HepG2 (cell line): ENCODE measurements around the gene RIPOR3. TPM values are rescaled to one million over a fixed set of nuclear protein-coding genes. Genes with fewer than 3 reads are reported as not detected.

Experiments used
- ATAC-seq: fragments of 200-7000 bp; cut with Tn5 transposase; 3 replicates; pipeline ENCODE4 v1.9.1; 2020; ENCODE audit warnings: mild to moderate bottlenecking, moderate library complexity
- BruUV-seq: library from RNA; stranded (reverse); fragments of 400-500 nt; replicated peaks from 2 replicates; lab custom pipeline; 2021; lab: Mats Ljungman, UMichigan
- CTCF ChIA-PET: fragments of 300-600 bp; formaldehyde crosslinking; extraction: SDS; loops from one replicate; lab custom pipeline; 2021; ENCODE audit warnings: low total read pairs, inconsistent platforms, low intra/inter-chr PET ratio; lab: Yijun Ruan, JAX
- POLR2A ChIA-PET: fragments of 350-600 bp; sonication (Branson Sonifier 250); formaldehyde crosslinking; loops from one replicate; lab custom pipeline; 2020; ENCODE audit warnings: antibody characterized with exemption, inconsistent platforms; lab: Yijun Ruan, JAX
- DNase-seq: peaks from one replicate; pipeline ENCODE4 v3.0.0-alpha.2; 2015; ENCODE audit warnings: low spot score
- FAIRE-seq: peaks from 3 replicates; lab custom pipeline; 2011; peaks lifted over from hg19 to GRCh38; lab: Jason Lieb, UNC
- H2AFZ ChIP-seq: one replicate; pipeline ENCODE4 v1.6.1; 2011; ENCODE audit warnings: low read length, inconsistent platforms
- H3K27ac ChIP-seq: fragments of 300-600 bp; 3 replicates; pipeline ENCODE4 v1.8.0; 2011; ENCODE audit warnings: mixed run types, mild to moderate bottlenecking, mixed read lengths, low read length, inconsistent platforms; ENCODE audit not compliant: insufficient read depth; ENCODE audit errors: extremely low read length
- H3K27me3 ChIP-seq, 2 experiments: fragments of 200-600 bp in 1 of 2; 2 replicates in 1 of 2; 3 replicates in 1 of 2; pipeline versions ENCODE4 v1.6.0 to v1.8.0; 2011; ENCODE audit warnings: low read length in 2 of 2, mild to moderate bottlenecking in 2 of 2, moderate library complexity in 2 of 2, inconsistent platforms in 1 of 2; ENCODE audit not compliant: insufficient read depth in 2 of 2, control insufficient read depth in 1 of 2
- H3K36me3 ChIP-seq, 2 experiments: fragments of 200-600 bp in 1 of 2; replicated peaks in 1 of 2; 2 replicates in 1 of 2; 3 replicates in 1 of 2; pipeline versions ENCODE4 v1.5.1 to v1.8.0; 2011; ENCODE audit warnings: low read length in 2 of 2, inconsistent platforms in 1 of 2; ENCODE audit not compliant: insufficient read depth in 2 of 2, control insufficient read depth in 1 of 2
- H3K4me1 ChIP-seq: 2 replicates; pipeline ENCODE4 v1.5.1; 2012; ENCODE audit warnings: low read length, inconsistent platforms; ENCODE audit not compliant: insufficient read depth
- H3K4me2 ChIP-seq: 2 replicates; pipeline ENCODE4 v1.6.0; 2011; ENCODE audit warnings: low read depth, low read length, inconsistent platforms
- H3K4me3 ChIP-seq, 3 experiments: fragments of 200-600 bp in 1 of 3; sonication (generic), shearing (Covaris generic) in 1 of 3; replicated peaks in 1 of 3; 2 replicates each; pipeline ENCODE4 v1.5.1; 2011 to 2016; ENCODE audit warnings: low read length in 3 of 3, inconsistent platforms in 2 of 3, low read depth in 2 of 3, mild to moderate bottlenecking in 2 of 3, control low read depth in 1 of 3, mixed read lengths in 1 of 3; ENCODE audit not compliant: insufficient read depth in 1 of 3
- H3K79me2 ChIP-seq: one replicate; pipeline ENCODE4 v1.6.1; 2011; ENCODE audit warnings: low read length, inconsistent platforms; ENCODE audit not compliant: insufficient read depth
- H3K9ac ChIP-seq: 2 replicates; pipeline ENCODE4 v1.6.0; 2011; ENCODE audit warnings: mild to moderate bottlenecking, low read depth, low read length, inconsistent platforms; ENCODE audit not compliant: insufficient read depth
- H3K9me3 ChIP-seq: 2 replicates; pipeline ENCODE4 v1.5.1; 2012; ENCODE audit warnings: mild to moderate bottlenecking, low read length
- H4K20me1 ChIP-seq: 2 replicates; pipeline ENCODE4 v1.6.0; 2011; ENCODE audit warnings: inconsistent platforms, mild to moderate bottlenecking, low read length, moderate library complexity; ENCODE audit not compliant: insufficient read depth
- CHD2 ChIP-seq: IDR thresholded peaks from 2 replicates; pipeline ENCODE4 v1.6.1; 2011; ENCODE audit warnings: low read depth, low read length, improper control_type of control experiment
- DPF2 ChIP-seq: sonication (generic); formaldehyde crosslinking; IDR thresholded peaks from 2 replicates; pipeline ENCODE4 v1.4.0; 2020; ENCODE audit warnings: mild to moderate bottlenecking, low read depth, missing genetic modification reagents, borderline replicate concordance
- HNF4G ChIP-seq, 2 experiments: sonication (generic) in 1 of 2; formaldehyde crosslinking in 1 of 2; IDR thresholded peaks; 2 replicates each; pipeline versions ENCODE4 v1.4.0 to v1.6.1; 2011 to 2020; ENCODE audit warnings: borderline replicate concordance in 2 of 2, low read depth in 2 of 2, mild to moderate bottlenecking in 2 of 2, low read length in 1 of 2, missing genetic modification reagents in 1 of 2, moderate library complexity in 1 of 2
- JARID2 ChIP-seq: sonication (generic); formaldehyde crosslinking; IDR thresholded peaks from 2 replicates; pipeline ENCODE4 v1.8.1; 2023; ENCODE audit warnings: missing genetic modification reagents, inconsistent platforms; ENCODE audit not compliant: insufficient replicate concordance
- MLXIP ChIP-seq: sonication (generic); formaldehyde crosslinking; IDR thresholded peaks from 2 replicates; pipeline ENCODE4 v1.9.0; 2021; ENCODE audit warnings: missing genetic modification reagents, borderline replicate concordance
- SOX5 ChIP-seq: IDR thresholded peaks from 2 replicates; pipeline ENCODE4 v1.6.1; 2016; ENCODE audit warnings: borderline replicate concordance
- SRSF9 ChIP-seq: fragments of 200-400 bp; formaldehyde crosslinking; IDR thresholded peaks from 2 replicates; pipeline ENCODE4 v1.6.1; 2018; ENCODE audit warnings: borderline replicate concordance, mild to moderate bottlenecking, low read depth, low read length; ENCODE audit not compliant: insufficient read depth, poor library complexity, severe bottlenecking
- TEAD2 ChIP-seq: sonication (generic); formaldehyde crosslinking; IDR thresholded peaks from 2 replicates; pipeline ENCODE4 v1.9.0; 2021; ENCODE audit warnings: missing genetic modification reagents
- ZBTB2 ChIP-seq: sonication (generic); formaldehyde crosslinking; IDR thresholded peaks from 2 replicates; pipeline ENCODE4 v1.8.0; 2022; ENCODE audit warnings: low read depth, missing genetic modification reagents
- ZBTB3 ChIP-seq: sonication (generic); formaldehyde crosslinking; IDR thresholded peaks from 2 replicates; pipeline ENCODE4 v1.4.0; 2020; ENCODE audit warnings: low read depth, mild to moderate bottlenecking, moderate library complexity, missing genetic modification reagents, borderline replicate concordance
- ZNF253 ChIP-seq: sonication (generic); formaldehyde crosslinking; IDR thresholded peaks from 2 replicates; pipeline ENCODE4 v1.8.0; 2022; ENCODE audit warnings: mild to moderate bottlenecking, missing genetic modification reagents, borderline replicate concordance
- ZNF552 ChIP-seq: sonication (generic); formaldehyde crosslinking; IDR thresholded peaks from 2 replicates; pipeline ENCODE4 v1.9.0; 2022; ENCODE audit warnings: missing genetic modification reagents, mild to moderate bottlenecking, borderline replicate concordance
- ZNF607 ChIP-seq: sonication (generic); formaldehyde crosslinking; IDR thresholded peaks from 2 replicates; pipeline ENCODE4 v1.5.1; 2020; ENCODE audit warnings: missing genetic modification reagents, mild to moderate bottlenecking, borderline replicate concordance
- ZSCAN29 ChIP-seq: sonication (generic); formaldehyde crosslinking; conservative IDR thresholded peaks from 2 replicates; pipeline ENCODE4 v1.4.0; 2020; ENCODE audit warnings: mild to moderate bottlenecking, missing genetic modification reagents
- WGBS: methylation state at CpG from one replicate; pipeline ENCODE4 v1.1.6; 2017; ENCODE audit warnings: low lambda C conversion rate; 5-methylcytosine and 5-hydroxymethylcytosine counted together
- in situ Hi-C: cut with HindIII; loops from 2 replicates; pipeline ENCODE4 v1.10.0; 2017; ENCODE audit warnings: low pct_unique_long_range_greater_than_20kb; ENCODE audit not compliant: extremely low pct_ligation_motif_present
- intact Hi-C: fragments of 100-400 bp; cut with micrococcal nuclease; formaldehyde crosslinking; loops from one replicate; pipeline ENCODE4 v1.10.0; 2022; ENCODE audit not compliant: unreplicated experiment
- polyA plus RNA-seq, 8 experiments: library from polyadenylated mRNA; depleted of rRNA in 3 of 8; stranded (reverse) in 7 of 8; unstranded in 1 of 8; fragments of >200 nt; fragmentation: Illumina TruSeq in 4 of 8; extraction: Trizol in 4 of 8; gene quantifications; 2 replicates each; pipeline versions ENCODE4 v1.2.1 to v1.2.3, GENCODE V29; 2011 to 2016; ENCODE audit warnings: low read depth in 4 of 8, missing spikeins in 1 of 8, mixed read lengths in 1 of 8; ENCODE audit not compliant: insufficient read depth in 1 of 8
- total RNA-seq, 5 experiments: library from RNA; depleted of rRNA; stranded (reverse); fragments of >200 nt; fragmentation: Illumina TruSeq; extraction: Trizol; gene quantifications; 2 replicates each; pipeline ENCODE4 v1.2.3, GENCODE V29; 2016; ENCODE audit warnings: low read depth in 1 of 5
- TF ChIP-seq, protein P1 (sequence below): sonication (generic); formaldehyde crosslinking; IDR thresholded peaks from 2 replicates; pipeline ENCODE4 v1.4.0; 2020; ENCODE audit warnings: missing genetic modification reagents

The RIPOR3 gene
- total and polyA plus RNA-seq, 2 of the 13 experiments (the other 11 are each of a cell fraction or from before 2014, with no cell fraction given), result 0.18 TPM; not detected in 1

GRCh38 chr20:50571466-50571865, 119.9 kb downstream of the RIPOR3 start (continued):
- TF ChIP-seq ZBTB2 (CRISPR knock-in tag) (no peak), ZSCAN29 (no peak), JARID2 (CRISPR knock-in tag) (no peak), ZNF552 (CRISPR knock-in tag) (no peak), ZNF607 (CRISPR knock-in tag) (no peak)

- no peaks in the 10 kb centered on the region for H3K9me3 ChIP-seq
- peak; percentile 78 for ATAC-seq
- no peaks in the 10 kb centered on the region for H3K79me2 ChIP-seq
- no peak overlapping the region for H3K4me2 ChIP-seq
- no peak overlapping the region for H3K9ac ChIP-seq
- 97% methylated on average over 14 of the region's 14 CpGs for WGBS
- peak; percentile 33 for DNase-seq
- in situ Hi-C loops (loop anchor here (5.0 kb wide), 1 partner anchor 93 kb away; no protein-coding TSS in a partner anchor), intact Hi-C loops (no loop called here)
- no peak overlapping the region for H2AFZ ChIP-seq
- no TSS peak for BruUV-seq
- H3K27ac ChIP-seq, result no peak overlapping the region
- H3K36me3 ChIP-seq, result peaks cover 31 to 81% of the 10 kb centered on the region in 2 experiments
- ChIA-PET POLR2A (no interaction called here), CTCF (interaction anchor here (1.6 kb wide), 2 partner anchors 10 to 384 kb away, joined by 4 to 5 read pairs; no protein-coding TSS in a partner anchor)
- FAIRE-seq, result peak; percentile 44
- H3K27me3 ChIP-seq, result no peaks in the 10 kb centered on the region
- H3K4me1 ChIP-seq, result peaks cover 8% of the 10 kb centered on the region
- no peaks in the 10 kb centered on the region for H4K20me1 ChIP-seq
- H3K4me3 ChIP-seq, result no peak overlapping the region
- TF ChIP-seq ZBTB3 (CRISPR knock-in tag) (no peak), SOX5 (CRISPR knock-in tag) (no peak), CHD2 (no peak), MLXIP (no peak), SRSF9 (no peak), TEAD2 (CRISPR knock-in tag) (no peak), HNF4G (IDR thresholded peaks at IDR 0.05; ENCODE audit: borderline replicate concordance, low read depth, low read length) (no peak), HNF4G (CRISPR knock-in tag; IDR thresholded peaks at IDR 0.05; ENCODE audit: borderline replicate concordance, low read depth) (no peak), DPF2 (CRISPR knock-in tag) (no peak), ZNF253 (no peak)
- TF ChIP-seq, protein P1, sequence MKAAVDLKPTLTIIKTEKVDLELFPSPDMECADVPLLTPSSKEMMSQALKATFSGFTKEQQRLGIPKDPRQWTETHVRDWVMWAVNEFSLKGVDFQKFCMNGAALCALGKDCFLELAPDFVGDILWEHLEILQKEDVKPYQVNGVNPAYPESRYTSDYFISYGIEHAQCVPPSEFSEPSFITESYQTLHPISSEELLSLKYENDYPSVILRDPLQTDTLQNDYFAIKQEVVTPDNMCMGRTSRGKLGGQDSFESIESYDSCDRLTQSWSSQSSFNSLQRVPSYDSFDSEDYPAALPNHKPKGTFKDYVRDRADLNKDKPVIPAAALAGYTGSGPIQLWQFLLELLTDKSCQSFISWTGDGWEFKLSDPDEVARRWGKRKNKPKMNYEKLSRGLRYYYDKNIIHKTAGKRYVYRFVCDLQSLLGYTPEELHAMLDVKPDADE, result no peak
Observed at GRCh38 chr20:50569864-50570836, 121.2 kb downstream of the RIPOR3 start.
